Activated T-cell treated with anti-CD3 and anti-CD28 coated beads, Interleukin-2, amount 50 U/mL, for 48 hours (primary cell): ENCODE results near the gene NUCB1.
"Not testable (repeated sequence)": the region's sequence is repeated elsewhere in the genome, so short reads cannot be mapped to it uniquely, and the experiment has no call there.

Source experiments
- DNase-seq, 2 experiments: peaks; one replicate each; pipeline ENCODE4 v3.0.0-alpha.2; 2020

The NUCB1 gene

DNA sequence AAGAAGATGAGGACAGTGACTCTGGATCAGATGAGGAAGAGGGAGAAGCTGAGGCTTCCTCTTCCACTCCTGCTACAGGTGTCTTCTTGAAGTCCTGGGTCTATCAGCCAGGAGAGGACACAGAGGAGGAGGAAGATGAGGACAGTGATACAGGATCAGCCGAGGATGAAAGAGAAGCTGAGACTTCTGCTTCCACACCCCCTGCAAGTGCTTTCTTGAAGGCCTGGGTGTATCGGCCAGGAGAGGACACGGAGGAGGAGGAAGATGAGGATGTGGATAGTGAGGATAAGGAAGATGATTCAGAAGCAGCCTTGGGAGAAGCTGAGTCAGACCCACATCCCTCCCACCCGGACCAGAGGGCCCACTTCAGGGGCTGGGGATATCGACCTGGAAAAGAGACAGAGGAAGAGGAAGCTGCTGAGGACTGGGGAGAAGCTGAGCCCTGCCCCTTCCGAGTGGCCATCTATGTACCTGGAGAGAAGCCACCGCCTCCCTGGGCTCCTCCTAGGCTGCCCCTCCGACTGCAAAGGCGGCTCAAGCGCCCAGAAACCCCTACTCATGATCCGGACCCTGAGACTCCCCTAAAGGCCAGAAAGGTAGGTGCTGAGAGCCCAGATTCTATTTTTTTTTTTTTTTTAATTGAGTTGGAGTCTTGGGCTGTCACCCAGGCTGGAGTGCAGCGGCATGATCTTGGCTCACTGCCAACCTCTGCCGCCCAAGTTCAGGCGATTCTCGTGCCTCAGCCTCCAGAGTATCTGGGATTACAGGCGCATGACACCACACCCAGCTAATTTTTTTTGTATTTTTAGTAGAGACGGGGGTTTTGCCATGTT is 25.6 kb upstream of the NUCB1 start:
- DNase-seq: peak; percentile 37 to 48

- DNase-seq: peak; percentile 67 to 68
Observed at GRCh38 chr19:48876043-48876981, 23.8 kb upstream of the NUCB1 start.

DNA sequence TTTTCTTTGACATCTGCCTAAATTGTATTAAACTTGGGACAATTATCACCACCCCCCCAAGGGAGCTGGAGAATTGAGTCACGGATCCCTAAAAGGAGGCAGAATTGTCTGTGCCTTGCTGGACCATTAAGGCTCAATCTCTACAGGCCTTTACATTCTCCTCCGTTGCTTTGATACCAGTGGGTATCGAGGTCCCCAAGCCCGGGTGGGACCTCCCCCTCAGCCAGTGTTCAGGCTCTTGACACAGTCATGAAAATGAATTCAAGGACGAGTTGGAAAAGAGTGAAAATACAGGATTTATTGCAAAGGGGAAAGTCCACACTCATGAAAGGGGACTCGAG is 22.3 kb upstream of the NUCB1 start:
- no peak for DNase-seq

DNA sequence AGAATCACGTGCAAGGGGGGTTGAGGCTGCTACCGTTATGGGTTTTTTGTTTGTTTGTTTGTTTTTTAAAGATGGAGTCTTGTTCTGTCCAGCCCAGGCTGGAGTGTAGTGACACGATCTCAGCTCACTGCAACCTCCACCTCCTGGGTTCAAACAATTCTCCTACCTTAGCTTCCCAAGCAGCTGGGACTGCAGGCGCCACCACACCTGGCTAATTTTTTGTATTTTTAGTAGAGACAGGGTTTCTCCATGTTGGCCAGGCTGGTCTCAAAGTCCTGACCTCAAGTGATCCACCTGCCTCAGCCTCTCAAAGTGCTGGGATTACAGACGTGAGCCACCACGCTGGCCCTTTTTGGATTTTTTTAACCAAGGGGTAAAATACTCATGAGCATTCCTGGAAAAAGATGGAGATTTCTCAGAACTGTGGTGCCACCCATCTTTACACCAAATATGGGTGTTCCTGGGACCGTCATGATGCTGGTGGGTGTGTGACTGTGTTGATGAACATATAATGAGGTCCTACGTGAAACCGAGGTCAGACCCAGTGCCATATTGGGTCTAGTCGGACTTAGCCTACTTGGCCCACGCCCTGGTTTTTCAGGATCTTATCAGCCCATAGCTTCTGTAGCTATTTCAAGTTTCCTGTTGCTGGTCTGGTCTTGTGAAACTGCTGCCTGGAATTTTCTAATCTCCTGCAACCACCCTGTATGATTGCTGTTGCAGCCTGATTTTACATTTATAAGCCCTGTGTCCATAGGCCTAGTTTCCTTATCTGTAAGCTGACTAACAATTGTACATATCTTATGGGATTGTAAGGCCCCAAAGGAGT is 21.7 kb upstream of the NUCB1 start:
- peak; percentile 36 to 39 for DNase-seq

GRCh38 chr19:48879025-48879637 is 21.0 kb upstream of the NUCB1 start:
- no peak for DNase-seq

- DNase-seq: not testable (repeated sequence)
Observed at GRCh38 chr19:48879696-48880095, 20.4 kb upstream of the NUCB1 start.

GRCh38 chr19:48881741-48882657 is 18.1 kb upstream of the NUCB1 start:
- peak; percentile 45 to 46 for DNase-seq

GRCh38 chr19:48883726-48884125 is 16.4 kb upstream of the NUCB1 start:
- no peak for DNase-seq

DNA sequence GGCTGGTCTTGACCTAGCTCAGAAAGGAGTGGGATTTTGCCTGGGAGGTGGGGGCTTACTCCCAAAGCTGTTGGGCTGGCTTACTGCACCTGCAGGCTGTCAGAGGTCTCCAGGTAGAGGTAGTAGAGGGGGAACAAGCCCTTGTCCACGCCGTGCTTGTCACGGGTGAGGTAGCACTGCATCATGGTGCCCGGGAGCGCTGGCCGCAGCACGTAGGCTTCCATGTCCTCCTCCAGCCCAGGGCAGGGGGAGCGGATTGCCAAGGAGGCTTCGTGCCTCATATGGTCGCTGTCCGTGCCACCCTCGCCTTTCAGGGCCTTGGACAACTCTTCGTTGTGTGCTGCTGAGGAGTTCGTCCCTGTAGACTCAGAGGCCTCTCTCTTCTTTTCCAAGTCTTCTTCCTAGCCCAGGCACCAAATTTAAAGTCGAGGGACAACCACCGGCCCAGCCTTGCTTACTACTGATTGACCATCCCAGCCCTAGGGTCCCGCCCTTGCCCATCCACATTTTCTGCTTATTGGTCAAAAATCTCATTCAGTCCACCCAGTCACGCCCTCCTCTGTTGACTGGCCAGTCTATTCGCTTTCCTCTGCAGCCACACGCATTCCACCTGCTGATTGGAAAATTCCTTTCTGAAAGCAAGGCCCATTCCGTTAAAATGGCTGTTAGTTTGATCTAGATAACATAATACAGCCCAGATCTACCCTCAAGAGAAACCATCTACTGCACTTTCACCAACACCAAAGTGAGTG is 12.1 kb upstream of the NUCB1 start:
- no peak for DNase-seq

DNA sequence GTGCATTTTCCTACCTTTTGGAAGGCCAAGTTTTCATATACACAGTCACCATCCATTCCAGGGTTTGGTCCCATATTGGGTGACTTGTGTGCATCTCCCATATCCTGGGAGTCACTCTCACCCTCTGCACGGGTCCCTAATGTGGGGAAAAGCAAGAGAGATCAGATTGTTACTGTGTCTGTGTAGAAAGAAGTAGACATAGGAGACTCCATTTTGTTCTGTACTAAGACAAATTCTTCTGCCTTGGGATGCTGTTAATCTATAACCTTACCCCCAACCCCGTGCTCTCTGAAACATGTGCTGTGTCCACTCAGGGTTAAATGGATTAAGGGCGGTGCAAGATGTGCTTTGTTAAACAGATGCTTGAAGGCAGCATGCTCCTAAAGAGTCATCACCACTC is 10.6 kb upstream of the NUCB1 start:
- not testable (repeated sequence) for DNase-seq

DNA sequence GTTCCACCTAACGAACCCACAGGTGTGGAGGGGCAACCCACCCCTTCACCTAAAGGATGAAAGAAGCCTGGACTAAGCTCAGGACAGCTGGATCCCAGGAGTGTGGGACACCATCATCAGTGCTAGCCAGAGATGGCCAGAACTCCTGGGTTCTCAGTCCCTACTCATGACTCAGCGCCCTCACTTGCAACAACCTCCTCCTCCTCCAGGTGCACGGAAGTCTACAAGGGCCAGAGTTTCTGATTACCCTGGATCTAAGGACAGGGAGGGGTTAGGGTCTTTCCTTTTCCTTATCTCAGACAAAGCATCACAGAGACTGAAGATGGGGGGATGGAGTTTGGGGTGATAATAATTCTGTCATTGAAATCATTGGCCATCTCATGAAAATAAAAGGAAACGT is 9.6 kb upstream of the NUCB1 start:
- DNase-seq: no peak

- no peak for DNase-seq
Observed at GRCh38 chr19:48895226-48895625, 4.9 kb upstream of the NUCB1 start.

- DNase-seq: peak; percentile 69 to 71
Observed at GRCh38 chr19:48896191-48896720, 3.9 kb upstream of the NUCB1 start.

DNA sequence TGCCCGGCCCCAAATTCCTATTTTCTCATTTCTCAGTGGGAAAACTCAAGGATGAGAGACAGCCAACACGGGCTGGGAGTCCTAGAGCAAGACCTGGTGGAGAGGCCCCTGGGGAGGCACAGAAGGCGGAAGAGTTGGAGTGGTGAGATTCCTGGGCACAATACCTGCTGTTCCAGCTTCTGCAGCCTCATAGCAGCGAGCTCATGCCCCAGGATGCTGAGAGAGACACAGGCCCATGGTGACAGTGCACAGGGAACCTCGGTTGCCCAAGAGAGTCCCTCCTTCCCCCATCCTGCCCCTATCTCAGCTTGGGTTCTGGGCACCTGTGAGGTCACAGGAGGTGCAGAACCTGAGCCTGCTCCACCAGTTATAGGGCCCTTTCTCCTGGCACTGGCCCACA is 2.9 kb upstream of the NUCB1 start:
- no peak for DNase-seq

DNA sequence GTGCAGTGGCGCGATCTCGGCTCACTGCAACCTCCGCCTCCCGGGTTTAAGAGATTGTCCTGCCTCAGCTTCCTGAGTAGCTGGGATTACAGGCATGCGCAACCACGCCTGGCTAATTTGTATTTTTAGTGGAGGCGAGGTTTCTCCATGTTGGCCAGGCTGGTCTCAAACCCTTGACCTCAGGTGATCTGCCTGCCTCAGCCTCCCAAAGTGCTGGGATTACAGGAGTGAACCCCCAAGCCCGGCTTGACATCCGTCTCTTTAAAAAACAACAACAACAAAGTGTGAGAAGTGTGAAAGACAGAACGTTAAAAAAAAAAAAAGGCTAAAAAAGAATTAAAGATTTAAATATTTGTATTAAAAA is 744 bp upstream of the NUCB1 start:
- DNase-seq: not testable (repeated sequence)

GRCh38 chr19:48900477-48901406 is 630 bp downstream of the NUCB1 start:
- peak; percentile 41 to 50 for DNase-seq

DNA sequence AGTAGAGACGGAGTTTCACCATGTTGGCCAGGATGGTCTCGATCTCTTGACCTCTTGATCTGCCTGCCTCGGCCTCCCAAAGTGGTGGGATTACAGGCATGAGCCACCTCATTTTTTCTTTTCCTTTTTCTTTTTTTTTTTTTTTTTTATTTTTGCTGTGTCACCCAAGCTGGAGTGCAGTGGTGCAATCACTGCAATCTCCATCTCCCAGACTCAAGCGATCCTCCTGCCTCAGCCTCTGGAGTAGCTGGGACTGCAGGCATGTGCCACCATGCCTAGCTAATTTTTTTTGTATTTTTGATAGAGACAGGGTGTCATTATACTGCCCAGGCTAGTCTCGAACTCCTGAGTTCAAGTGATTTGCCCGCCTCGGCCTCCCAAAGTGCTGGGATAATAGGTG is 2.2 kb downstream of the NUCB1 start:
- DNase-seq: not testable (repeated sequence)

- not testable (repeated sequence) for DNase-seq
Observed at GRCh38 chr19:48903788-48904187, 3.7 kb downstream of the NUCB1 start.

- no peak for DNase-seq
Observed at GRCh38 chr19:48905664-48906063, 5.6 kb downstream of the NUCB1 start.
